Endodermal cell (in vitro differentiated cells): Measurements from ENCODE around the gene AFF3. TPM values are rescaled to one million over a fixed set of nuclear protein-coding genes. Genes with fewer than 3 reads are reported as not detected.

Experiments
- DNase-seq: peaks from one replicate; pipeline ENCODE4 v3.0.0-alpha.2; 2017
- H3K27ac ChIP-seq: 2 replicates; pipeline ENCODE4 v1.5.1; 2013; ENCODE audit warnings: mild to moderate bottlenecking, low read depth, low read length, moderate library complexity
- H3K27me3 ChIP-seq: 2 replicates; pipeline ENCODE4 v1.6.1; 2013; ENCODE audit warnings: mild to moderate bottlenecking, low read length, moderate library complexity; ENCODE audit not compliant: insufficient read depth, control insufficient read depth, poor library complexity, severe bottlenecking
- H3K36me3 ChIP-seq: 2 replicates; pipeline ENCODE4 v1.7.0; 2013; ENCODE audit warnings: mild to moderate bottlenecking, low read length, moderate library complexity; ENCODE audit not compliant: control insufficient read depth, insufficient read depth
- H3K4me1 ChIP-seq: one replicate; pipeline ENCODE4 v1.7.0; 2013; ENCODE audit warnings: low read length; ENCODE audit not compliant: control insufficient read depth, insufficient read depth
- H3K4me3 ChIP-seq: 2 replicates; pipeline ENCODE4 v1.5.1; 2013; ENCODE audit warnings: mild to moderate bottlenecking, low read length, moderate library complexity
- H3K9ac ChIP-seq: 2 replicates; pipeline ENCODE4 v1.6.1; 2013; ENCODE audit warnings: mild to moderate bottlenecking, low read length, moderate library complexity; ENCODE audit not compliant: poor library complexity, severe bottlenecking; ENCODE audit errors: extremely low read depth
- H3K9me3 ChIP-seq: 2 replicates; pipeline ENCODE4 v1.6.1; 2013; ENCODE audit warnings: mild to moderate bottlenecking, low read length, moderate library complexity; ENCODE audit not compliant: control insufficient read depth
- H3K27ac Mint-ChIP-seq: 2 replicates; pipeline ENCODE4 v1.8.0; 2020; ENCODE audit warnings: mixed read lengths
- H3K27me3 Mint-ChIP-seq: 2 replicates; pipeline ENCODE4 v1.8.0; 2021; ENCODE audit warnings: mild to moderate bottlenecking, mixed read lengths; ENCODE audit not compliant: insufficient read depth
- H3K36me3 Mint-ChIP-seq: 2 replicates; pipeline ENCODE4 v1.8.0; 2020; ENCODE audit warnings: low read depth, mixed read lengths
- H3K4me1 Mint-ChIP-seq: 2 replicates; pipeline ENCODE4 v1.8.0; 2020; ENCODE audit warnings: mixed read lengths
- H3K4me3 Mint-ChIP-seq: 2 replicates; pipeline ENCODE4 v1.8.0; 2020; ENCODE audit warnings: mild to moderate bottlenecking, moderate library complexity, mixed read lengths
- H3K9me3 Mint-ChIP-seq: 2 replicates; pipeline ENCODE4 v1.8.0; 2020; ENCODE audit warnings: mild to moderate bottlenecking, mixed read lengths
- WGBS, 2 experiments: methylation state at CpG; one replicate each; pipeline versions ENCODE4 v1.1.5 to v1.1.7; 2013; ENCODE audit warnings: missing lambda C conversion rate in 2 of 2, mixed read lengths in 1 of 2; ENCODE audit not compliant: insufficient coverage in 1 of 2, insufficient read length in 1 of 2; 5-methylcytosine and 5-hydroxymethylcytosine counted together
- total RNA-seq, 2 donors: library from RNA; stranded (reverse); fragmentation: NEBNext Ultra II Directional in 1 of 2; extraction: Animal tissue kit (Norgen Biotek cat#: 25700) in 1 of 2; gene quantifications; 2 replicates in 1 of 2; 3 replicates in 1 of 2; pipeline ENCODE4 v1.2.1, GENCODE V29; 2021
- TF ChIP-seq, protein P1 (sequence below): fragments of 200-600 bp; sonication (generic); conservative IDR thresholded peaks from 2 replicates; pipeline ENCODE4 v1.5.0; 2021; ENCODE audit warnings: antibody characterized with exemption, mild to moderate bottlenecking

The AFF3 gene
- total RNA-seq, 2 donors from 2014 or later = 0.62 to 0.73 TPM

GRCh38 chr2:99756059-99756458 is 386.3 kb downstream of the AFF3 start:
- 78 to 80% methylated on average over 1 of the region's 1 CpG for WGBS, 2 experiments
- Mint-ChIP-seq H3K27ac (no peak overlapping the region), H3K4me1 (no peaks in the 10 kb centered on the region)

DNA sequence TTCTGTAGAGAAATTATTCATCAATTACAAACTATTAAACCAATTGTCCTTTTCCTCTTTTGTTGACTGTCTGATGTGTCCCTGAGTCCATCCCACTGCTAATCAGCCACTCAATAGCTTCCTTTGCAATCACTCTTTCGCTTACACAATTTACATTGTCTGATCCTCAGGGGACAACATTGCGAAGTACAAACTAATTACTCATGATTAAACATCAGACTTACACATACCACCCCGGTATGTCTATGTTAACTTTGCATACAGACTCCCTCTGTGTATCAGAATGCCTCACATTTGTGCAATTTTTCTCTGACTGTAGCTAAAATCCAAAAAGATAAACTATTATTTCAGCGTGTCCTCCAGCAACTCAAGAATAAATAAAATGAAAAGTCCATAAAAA is 388.2 kb downstream of the AFF3 start:
- no peak overlapping the region for H3K27ac ChIP-seq
- H3K4me3 ChIP-seq = no peak overlapping the region
- H3K27ac Mint-ChIP-seq = no peak overlapping the region
- H3K9me3 ChIP-seq = no peaks in the 10 kb centered on the region
- H3K9me3 Mint-ChIP-seq = no peaks in the 10 kb centered on the region
- no peaks in the 10 kb centered on the region for H3K4me1 ChIP-seq
- WGBS, 2 experiments = 90 to 93% methylated on average over 4 of the region's 4 CpGs
- H3K9ac ChIP-seq = no peak overlapping the region
- TF ChIP-seq, protein P1, sequence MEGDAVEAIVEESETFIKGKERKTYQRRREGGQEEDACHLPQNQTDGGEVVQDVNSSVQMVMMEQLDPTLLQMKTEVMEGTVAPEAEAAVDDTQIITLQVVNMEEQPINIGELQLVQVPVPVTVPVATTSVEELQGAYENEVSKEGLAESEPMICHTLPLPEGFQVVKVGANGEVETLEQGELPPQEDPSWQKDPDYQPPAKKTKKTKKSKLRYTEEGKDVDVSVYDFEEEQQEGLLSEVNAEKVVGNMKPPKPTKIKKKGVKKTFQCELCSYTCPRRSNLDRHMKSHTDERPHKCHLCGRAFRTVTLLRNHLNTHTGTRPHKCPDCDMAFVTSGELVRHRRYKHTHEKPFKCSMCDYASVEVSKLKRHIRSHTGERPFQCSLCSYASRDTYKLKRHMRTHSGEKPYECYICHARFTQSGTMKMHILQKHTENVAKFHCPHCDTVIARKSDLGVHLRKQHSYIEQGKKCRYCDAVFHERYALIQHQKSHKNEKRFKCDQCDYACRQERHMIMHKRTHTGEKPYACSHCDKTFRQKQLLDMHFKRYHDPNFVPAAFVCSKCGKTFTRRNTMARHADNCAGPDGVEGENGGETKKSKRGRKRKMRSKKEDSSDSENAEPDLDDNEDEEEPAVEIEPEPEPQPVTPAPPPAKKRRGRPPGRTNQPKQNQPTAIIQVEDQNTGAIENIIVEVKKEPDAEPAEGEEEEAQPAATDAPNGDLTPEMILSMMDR = no peak
- no peaks in the 10 kb centered on the region for H3K27me3 ChIP-seq
- H3K27me3 Mint-ChIP-seq = peaks cover 8% of the 10 kb centered on the region
- no peaks in the 10 kb centered on the region for H3K4me1 Mint-ChIP-seq
- H3K36me3 ChIP-seq = no peaks in the 10 kb centered on the region
- H3K36me3 Mint-ChIP-seq = no peaks in the 10 kb centered on the region
- no peak overlapping the region for H3K4me3 Mint-ChIP-seq
- DNase-seq = no peak

More at GRCh38 chr2:99756059-99756458, 386.3 kb downstream of the AFF3 start:
- TF ChIP-seq, protein P1 = no peak
- Histone ChIP-seq H3K4me1 (no peaks in the 10 kb centered on the region), H3K27ac (no peak overlapping the region), H3K9me3 (no peaks in the 10 kb centered on the region), H3K4me3 (no peak overlapping the region), H3K27me3 (no peaks in the 10 kb centered on the region), H3K36me3 (no peaks in the 10 kb centered on the region), H3K9ac (no peak overlapping the region)
- Mint-ChIP-seq H3K4me3 (no peak overlapping the region), H3K27me3 (peaks cover 8% of the 10 kb centered on the region), H3K9me3 (no peaks in the 10 kb centered on the region), H3K36me3 (no peaks in the 10 kb centered on the region)
- peak; percentile 53 for DNase-seq

- Mint-ChIP-seq H3K27ac (no peak overlapping the region), H3K36me3 (no peaks in the 10 kb centered on the region), H3K9me3 (no peaks in the 10 kb centered on the region), H3K4me1 (peaks cover 4% of the 10 kb centered on the region), H3K4me3 (no peak overlapping the region), H3K27me3 (peaks cover 8% of the 10 kb centered on the region)
- Histone ChIP-seq H3K27ac (no peak overlapping the region), H3K4me3 (no peak overlapping the region), H3K9me3 (no peaks in the 10 kb centered on the region), H3K4me1 (peaks cover 3% of the 10 kb centered on the region), H3K9ac (no peak overlapping the region), H3K36me3 (no peaks in the 10 kb centered on the region), H3K27me3 (no peaks in the 10 kb centered on the region)
- no peak for DNase-seq
- TF ChIP-seq, protein P1 = no peak
- 92 to 94% methylated on average over 2 to 8 of the region's 8 CpGs for WGBS, 2 experiments
Measured at GRCh38 chr2:99753505-99753904, 388.9 kb downstream of the AFF3 start.
